HG03342 (cell line): ENCODE measurements around the gene FAM25G.
"Not testable (repeated sequence)": the region's sequence is repeated elsewhere in the genome, so short reads cannot be mapped to it uniquely, and the experiment has no call there.

Source experiments
- ATAC-seq: cut with Tn5 transposase; IDR thresholded peaks from one replicate; pipeline ENCODE4 v1.9.1; 2021; ENCODE audit warnings: mild to moderate bottlenecking, moderate library complexity; ENCODE audit not compliant: unreplicated experiment

FAM25G gene

DNA sequence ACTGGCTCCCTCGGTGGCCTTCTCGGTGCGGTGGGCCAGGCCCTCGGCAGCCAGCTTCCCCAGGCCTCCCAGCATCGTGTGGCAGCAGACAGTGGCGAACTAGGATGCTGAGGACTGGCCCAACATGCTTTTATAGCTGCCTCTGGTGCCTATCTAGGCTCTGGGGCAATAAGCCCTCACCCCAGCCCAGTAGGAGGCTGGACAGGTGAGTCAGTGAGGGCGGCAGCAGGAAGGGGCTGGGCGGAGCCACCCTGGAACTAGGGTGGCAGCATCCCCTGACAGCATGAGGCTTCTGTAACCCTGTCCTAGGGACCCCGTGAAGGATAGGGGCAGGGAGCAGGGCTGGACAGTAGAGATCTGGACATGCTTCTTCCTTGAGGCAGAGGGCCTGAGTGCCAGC is at the start of gene FAM25G:
TSS of gene FAM25G (minus strand) at position 101 of the 400 bp plus-strand sequence. CDS start at position 75, 26 bp downstream.
- ATAC-seq: not testable (repeated sequence)

DNA sequence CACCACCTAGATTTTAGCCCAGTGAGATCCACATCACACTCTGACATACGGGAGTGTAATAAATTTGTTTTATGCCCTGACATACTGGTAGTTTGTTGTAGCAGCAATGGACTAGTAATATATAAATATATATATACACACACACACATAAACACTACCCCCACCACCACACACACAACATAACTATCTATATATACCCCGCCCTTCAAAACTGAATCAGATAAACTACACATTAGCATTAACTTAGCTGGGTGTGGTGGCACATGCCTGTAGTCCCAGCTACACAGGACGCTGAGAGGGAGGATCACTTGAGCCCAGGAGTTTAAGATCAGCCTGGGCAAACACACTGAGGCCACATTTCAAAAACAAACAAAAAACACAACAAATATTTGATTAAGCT is 44.9 kb upstream of the FAM25G start:
- not testable (repeated sequence) for ATAC-seq

DNA sequence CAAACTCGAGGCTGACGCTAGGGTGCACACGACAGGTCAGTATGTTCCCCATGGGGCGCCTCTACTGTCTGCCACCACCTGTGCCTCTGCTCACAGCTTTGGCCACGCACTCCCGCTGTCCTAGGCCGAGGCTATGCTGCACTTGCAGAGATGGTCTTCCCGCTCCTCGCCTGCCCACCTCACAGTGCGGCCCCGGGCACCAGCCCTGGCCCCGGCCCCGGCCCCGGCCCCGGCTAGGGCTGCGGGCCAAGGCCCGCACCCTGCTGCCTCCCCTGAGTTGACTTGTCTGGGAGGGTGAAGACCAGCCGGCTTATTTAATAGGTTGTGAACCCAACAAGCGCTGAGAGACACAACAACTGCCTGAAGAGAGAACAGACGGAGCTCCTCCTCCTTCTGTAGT is 32.0 kb upstream of the FAM25G start, which contains the start of gene AGAP9:
TSS of gene AGAP9 (minus strand) at position 164 of the 400 bp plus-strand sequence. CDS start at position 52, 112 bp downstream.
- ATAC-seq: not testable (repeated sequence)

DNA sequence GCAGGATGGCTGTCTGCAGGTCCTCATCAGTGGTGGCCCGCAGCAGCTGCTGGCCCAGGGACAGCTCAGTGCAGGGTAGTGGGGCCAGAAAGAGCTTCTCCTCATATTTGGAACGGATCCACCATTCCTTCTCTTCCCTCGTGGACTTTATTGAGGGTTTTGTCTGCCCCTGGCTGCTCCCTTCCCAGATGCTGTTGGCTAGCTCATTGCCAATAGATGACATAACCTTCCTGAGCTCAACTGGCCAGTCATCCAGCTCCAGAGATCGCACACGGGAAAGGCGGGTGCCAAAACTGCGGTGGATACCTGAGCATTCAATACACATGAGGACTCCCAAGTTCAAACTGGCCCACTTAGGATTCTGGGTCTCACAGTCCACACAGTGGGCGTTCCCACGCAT is 10.8 kb upstream of the FAM25G start:
- ATAC-seq: not testable (repeated sequence)

DNA sequence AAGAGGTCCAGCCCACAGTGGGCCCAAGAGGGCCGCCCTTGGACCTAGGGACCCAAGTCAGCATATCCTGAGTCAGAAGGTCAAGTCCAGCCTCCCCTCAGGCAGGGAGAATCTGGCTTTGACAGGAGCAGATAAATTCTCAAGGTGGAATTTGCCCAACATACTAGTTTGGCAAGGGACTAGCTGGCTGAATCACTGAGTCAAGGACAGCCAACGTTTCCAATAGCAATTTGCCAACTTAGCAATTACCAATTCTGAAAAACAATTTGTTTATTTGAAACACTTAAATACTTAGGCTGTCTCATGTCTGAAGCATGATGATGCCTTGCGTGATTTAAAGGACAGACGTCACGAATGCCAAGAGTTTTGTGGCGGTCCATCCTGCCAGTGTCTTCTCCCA is 2.7 kb upstream of the FAM25G start:
- not testable (repeated sequence) for ATAC-seq

DNA sequence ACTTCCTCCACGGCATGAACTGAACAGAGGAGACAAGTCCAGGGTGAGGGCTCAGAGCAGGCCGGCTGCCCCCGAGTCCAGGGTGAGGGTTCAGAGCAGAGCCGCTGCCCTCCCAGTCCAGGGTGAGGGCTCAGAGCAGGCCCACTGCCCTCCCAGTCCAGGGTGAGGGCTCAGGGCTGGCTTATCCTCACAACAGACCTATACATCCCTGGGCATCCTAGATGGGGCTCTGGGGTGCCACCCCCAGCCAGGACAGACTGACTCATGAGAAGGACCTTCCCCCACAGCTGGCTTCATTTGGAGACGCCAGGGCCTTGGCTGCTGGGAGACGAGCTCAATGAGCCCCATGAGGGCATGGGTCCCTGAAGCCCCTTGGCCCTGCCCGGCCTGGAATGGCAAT is 1.9 kb downstream of the FAM25G start:
- ATAC-seq: not testable (repeated sequence)

DNA sequence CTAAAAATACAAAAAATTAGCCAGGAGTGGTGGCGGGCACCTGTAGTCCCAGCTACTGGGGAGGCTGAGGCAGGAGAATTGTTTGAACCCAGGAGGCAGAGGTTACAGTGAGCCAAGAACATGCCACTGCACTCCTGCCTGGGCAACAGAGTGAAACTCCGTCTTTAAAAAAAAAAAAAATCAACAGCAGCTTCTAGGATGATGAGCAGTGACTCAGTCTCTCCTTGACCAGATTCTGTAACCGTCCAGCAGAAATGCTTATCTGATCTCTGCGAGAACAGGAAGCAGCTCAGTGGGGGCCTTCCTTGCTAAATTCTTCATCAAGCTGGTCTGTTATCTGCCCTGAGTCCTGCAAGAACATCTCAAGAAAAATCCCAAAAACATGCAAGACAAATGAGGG is 5.6 kb downstream of the FAM25G start:
- not testable (repeated sequence) for ATAC-seq

DNA sequence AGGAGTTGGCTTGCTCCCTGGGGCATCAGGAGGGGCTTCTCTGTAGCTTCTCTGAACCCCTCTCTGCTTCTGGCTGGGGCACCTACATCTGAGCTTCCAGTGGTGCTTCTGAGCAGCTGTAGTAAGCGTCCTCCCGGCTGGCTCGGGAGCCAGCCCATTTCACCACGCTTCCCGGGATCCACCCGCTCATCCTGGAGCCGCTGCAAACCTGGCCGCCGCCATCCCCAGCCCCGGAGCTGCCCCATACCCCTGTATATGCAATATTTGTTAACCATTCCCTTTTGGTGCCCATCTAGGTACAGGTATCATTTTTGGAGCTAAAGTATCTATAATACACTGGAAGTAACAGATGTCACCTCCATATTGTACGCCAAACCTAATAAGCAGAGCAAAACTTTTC is 6.7 kb downstream of the FAM25G start:
- not testable (repeated sequence) for ATAC-seq

DNA sequence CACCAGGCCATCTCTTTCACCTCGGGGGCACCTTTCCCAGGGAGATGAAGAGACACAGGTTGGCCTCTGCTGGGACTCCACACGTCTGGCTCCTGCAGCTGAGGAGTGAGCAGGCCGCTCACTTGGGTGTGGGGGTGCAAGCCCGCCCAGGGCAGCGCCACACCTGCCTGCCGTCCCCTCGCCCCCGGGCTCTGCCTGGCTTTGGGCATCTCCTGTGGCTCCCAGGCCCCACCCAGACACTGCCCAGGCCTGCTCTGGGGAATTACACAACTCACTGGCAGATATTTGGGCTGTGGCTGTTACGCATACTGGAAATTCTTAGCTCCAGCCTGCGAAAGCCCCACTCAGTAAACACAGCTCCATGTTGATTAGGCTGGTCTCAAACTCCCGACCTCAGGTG is 7.6 kb downstream of the FAM25G start, which contains the start of gene ANXA8:
TSS of gene ANXA8 (minus strand) at position 193 of the 400 bp plus-strand sequence. CDS start at position 11, 182 bp downstream.
- not testable (repeated sequence) for ATAC-seq

DNA sequence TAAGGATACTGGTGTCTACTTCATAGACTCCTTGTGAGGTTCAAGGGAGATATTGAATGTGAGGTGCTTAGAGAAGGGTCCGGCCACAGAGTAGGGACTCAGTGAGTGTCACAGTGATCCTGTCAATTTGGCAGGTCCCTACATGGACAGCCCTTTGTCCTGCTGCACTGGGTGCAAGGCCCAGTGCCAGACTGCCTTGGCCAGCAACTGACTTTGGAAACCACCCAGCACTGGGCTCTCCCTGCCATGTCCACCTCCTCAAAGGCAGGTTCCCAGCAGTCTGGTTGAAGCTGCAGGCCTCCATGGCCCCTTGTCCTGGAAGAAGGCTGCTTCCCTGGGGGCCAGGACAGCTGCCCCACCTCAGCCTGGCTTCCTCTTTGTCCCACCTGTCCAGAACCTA is 9.1 kb downstream of the FAM25G start:
- not testable (repeated sequence) for ATAC-seq

DNA sequence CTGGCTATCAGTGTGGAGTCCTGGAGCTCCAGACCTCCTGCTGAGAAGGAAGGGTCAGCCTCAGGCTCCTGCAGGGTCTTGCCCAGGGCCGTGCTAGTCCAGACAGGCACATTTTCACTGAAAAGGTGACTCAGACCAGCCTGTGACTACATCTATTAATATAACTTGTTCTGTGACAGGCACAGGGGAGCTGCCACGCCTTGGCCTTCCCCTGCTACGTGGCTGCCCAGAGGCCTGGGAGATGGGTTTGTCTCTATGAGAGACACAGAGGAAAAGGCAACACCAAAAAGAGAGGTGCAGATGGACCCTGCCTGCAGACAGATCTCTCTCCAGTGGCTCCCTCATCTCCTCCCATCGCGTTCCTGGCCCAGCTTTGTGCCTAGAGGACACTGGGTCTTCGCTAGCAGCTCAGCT is 9.7 kb downstream of the FAM25G start:
- not testable (repeated sequence) for ATAC-seq

DNA sequence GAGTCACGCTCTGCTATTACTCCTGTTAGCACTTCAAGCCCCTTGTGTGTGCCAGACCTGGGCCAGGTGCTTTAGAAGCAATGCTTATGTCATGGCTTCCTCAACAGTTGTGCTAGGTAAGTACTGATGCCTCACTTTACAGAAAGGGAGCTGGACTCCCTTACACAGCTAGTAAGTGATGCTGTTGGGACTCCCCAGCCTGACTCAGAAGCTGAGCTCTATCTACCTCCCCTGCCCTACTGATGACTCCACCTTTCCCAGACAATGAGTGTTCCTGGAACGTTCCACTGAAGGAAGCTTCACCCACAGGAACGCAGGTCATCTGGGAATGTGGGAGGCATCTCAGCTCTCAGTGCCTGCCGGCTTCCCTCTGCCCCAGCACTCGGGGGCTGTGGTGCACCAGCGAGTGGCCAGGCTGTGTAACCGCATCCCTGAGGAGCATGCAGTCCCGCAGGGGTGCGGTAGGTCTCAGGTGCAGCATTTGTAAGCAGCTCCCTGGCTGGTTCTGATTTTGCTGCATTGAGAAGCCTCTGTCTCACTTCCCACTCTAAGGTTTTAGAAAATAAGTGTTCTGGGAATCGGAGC is 10.2 kb downstream of the FAM25G start:
- ATAC-seq: not testable (repeated sequence)

DNA sequence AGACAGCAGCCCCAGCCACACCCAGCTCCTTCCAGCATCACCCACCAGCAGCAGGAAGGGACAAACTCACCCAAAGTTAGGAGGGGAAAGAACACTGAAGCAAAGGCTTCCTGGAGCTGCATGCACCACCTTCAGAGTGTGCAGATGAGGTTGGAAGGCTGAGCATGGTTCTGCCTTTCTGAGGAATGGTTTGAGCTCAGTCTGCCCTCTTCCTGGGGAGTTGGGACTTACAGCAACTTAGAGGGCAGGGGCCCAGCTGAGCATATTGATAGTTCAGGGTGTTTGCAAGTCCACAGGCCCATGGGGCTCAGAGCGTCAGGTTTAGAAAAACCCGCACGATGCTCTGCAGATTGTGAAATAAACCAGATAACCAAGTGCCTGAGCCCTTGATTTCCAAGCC is 11.4 kb downstream of the FAM25G start:
- not testable (repeated sequence) for ATAC-seq

DNA sequence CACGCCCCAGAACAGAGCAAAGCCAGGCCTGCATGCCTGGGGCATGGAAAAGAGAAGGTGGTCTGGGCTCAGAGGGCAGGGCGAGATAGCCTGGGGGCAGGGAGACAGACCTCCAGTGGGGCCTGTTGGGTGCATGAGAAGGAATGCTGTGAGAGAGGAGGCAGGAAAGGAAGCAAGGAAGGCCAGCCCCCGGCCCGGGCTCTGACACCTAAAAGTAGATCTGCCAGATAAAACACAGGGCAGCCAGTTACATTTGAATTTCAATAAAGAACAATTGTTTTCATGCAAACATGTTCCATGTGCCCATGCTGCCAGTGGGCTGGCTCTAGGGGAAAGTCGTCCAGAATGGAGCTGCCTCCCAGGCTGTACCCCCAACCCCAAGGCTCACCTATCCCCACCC is 13.4 kb downstream of the FAM25G start:
- ATAC-seq: not testable (repeated sequence)

DNA sequence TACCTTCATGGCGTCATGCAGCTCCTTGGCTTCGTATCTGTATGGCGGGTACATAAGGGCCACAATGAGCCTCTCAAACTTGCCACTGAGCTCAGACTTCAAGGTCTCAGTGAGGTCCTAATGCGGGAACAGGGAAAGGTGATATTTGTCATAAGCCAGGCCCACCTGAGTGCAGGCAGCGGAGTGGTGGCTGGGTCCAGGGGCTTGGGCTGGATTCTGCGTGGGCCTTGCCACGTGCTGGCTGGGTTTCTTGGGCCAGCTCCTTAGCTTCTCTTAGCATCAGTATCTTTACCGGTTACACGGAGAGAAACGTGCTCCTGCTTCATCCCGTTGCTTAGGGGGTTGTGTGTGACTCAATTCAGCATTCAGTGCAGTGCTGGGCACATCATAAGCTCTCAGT is 14.4 kb downstream of the FAM25G start:
- not testable (repeated sequence) for ATAC-seq

DNA sequence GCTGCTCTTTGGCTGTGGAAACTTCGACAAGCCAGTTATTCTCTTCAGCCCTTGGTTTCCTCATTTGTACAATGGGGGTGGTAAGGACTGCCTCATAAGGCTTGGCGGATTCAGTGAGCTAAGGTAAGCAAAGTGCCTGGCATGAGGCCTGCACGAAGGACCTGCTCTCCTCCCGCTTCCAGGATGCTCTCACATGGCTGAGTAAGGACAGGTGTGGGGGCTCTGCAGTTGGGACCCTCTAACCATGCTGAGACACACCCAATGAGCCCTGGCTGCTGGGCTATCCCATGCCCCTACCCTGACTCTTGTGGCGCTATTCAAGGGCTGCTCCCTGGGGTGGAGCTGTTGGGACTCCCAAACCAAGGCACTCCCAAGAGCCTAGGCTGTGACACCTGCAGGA is 16.4 kb downstream of the FAM25G start:
- not testable (repeated sequence) for ATAC-seq

DNA sequence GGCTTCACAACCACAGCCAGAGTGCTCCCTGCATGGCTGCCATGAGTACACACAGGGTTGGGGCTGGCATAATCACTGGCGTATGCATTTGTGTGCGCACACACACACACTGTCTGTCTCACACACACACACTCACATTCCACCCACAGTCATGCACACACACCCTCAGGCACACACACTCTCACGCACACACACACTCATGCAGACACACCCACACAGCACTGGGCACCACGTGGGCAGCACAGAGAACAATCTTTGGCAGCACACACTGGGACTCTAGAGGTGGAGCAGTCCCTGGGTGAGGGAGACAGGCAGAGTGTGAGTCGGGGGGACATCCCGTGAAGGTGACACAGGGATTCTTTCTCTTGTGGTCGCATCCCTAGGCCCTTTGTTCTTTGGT is 18.0 kb downstream of the FAM25G start:
- not testable (repeated sequence) for ATAC-seq

DNA sequence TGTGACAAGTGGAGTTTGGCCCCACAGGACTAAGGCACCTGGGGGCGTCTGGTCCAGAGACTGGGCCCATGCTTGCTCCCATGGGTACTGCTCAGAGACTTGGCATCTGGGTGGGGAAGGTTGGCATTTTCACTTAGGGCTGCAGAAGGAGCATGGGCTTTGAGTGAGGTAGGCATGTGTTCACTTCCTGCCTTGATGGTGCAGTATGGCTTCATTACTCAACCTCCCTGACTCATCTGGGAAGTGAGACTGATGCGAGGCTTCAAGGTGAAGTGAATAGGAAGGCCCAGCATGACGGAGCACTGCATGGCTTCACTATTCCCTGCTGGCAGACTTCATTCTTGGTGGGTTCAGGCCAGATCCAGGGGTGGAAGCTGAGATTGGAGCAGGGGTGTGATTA is 18.9 kb downstream of the FAM25G start:
- ATAC-seq: not testable (repeated sequence)

DNA sequence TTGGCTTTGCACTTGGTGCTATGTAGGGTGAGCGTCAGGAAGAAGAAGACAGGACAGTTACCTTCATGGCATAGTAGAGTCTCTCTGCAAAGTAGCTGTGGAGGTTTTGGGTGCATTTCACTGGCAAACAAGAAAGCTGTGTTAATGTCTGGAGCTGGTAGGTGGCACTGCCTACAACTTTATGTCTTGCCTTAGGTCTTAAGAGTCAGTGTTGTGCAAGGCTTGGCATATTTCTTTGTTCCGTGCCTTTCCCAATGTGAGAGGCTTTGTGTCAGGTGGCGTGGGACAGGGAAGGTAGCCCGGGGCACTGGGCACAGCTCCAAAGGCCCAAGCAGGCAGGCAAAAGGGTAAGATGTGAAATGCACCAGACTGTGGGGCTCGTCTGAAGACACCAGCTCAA is 19.4 kb downstream of the FAM25G start:
- not testable (repeated sequence) for ATAC-seq

DNA sequence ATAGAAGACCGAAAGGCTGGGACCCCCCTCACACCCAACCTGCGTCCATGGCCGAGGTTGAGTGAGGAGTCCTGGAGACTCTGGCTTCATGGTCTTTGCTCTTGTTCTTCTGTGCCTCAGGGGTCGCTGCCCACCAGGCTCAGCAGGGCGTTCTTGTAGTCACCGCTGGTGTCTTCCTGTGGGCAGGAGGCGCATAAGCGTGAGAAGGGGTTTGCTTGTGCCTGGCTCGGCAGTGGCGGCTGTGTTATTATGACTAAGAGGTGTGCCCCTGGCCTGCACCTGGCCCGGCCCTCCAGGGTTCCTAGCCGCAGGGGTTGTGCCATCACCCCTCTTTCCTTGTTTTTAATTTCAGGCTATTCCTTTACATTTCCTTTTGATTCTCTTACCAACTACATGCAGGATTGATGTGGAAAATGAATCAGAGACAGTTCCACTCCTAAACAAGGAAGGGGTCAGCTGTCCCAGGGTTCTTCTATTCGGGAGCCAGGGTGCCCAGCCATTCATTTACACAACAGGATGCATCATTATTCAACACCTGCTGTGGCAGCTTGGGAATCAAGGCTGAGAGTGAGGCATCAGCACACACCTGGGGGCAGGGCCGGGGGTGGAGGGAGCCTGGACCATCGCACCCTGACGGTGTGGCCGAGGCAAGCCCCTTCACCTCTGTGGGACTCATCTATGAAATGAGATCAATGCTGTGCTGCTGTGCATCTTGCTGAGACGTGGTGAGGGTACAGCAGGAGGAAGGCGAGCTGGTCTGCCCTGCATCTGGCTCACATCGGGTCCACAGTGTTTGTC is 22.6 kb downstream of the FAM25G start:
- ATAC-seq: not testable (repeated sequence)

DNA sequence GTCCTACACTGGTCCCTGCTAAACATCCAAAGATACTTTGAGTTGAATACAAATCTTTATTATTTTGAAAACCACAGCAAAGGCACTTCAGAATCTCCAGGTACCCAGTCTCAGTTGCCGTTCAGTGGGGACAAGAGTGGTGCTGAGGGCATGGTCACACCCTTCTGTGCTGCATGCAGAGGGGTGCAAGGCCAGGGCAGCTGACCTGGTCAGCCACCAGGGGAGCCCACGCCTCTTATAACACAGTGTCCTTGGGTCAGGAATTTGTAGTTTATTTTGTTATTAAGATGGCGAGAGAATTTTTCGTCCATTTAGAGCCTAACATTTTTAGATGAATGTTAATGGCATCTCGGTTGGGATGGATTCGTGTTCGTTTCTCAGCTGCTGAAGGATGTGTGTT is 23.5 kb downstream of the FAM25G start:
- ATAC-seq: not testable (repeated sequence)

DNA sequence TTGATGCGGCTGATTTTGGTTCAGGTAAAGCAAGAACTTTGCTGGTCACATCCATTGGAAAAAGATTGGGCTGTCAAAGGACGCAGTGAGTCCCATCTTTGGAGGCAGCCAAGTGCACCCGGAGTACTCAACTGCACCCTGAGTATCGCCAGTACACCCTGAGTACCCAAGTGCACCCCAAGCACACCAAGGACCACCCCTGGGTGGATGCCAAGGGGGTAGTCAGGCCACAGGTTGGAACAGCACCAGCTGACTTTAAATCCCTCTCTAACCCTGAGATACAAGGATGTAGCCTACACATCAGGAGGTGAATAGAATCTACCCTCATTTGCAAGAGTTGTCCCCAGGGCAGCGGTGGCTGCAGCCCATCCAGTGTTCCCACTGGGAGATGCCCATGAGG is 24.0 kb downstream of the FAM25G start:
- ATAC-seq: not testable (repeated sequence)
